ENCODE results near the gene TTLL9. TPM values are rescaled to one million over a fixed set of nuclear protein-coding genes. Genes with fewer than 3 reads are reported as not detected.

The TTLL9 gene
- total RNA-seq, 5 donors from 2014 or later (not counting 1 experiment from before 2014, with no cell fraction given), result 0.16 TPM; not detected in 4

DNA sequence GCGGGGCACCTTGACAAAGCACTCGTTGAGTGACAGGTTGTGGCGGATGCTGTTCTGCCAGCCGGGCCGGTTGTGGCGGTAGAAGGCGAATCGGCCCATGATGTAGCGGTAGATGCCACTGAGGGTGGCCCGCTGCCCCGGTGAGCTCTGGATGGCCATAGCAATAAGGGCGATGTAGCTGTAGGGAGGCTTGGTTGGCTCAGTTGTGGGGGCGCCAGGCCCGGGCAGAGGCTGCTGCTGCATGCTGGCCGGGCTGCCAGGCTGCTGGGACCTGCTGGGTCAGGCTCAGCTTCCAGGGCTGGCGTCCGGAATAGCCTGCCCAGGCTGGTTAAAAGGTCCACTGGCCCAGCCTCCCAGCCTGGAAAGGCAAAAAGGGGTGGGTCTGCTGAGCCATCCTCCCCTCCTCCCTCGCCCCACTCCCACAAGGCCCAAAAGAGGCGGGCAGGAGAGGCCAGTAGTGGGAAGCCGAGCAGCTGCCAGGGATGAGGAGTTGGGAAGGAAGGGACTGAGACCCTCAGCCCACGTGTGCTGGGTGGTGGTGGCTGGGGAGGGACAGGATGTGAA, 25.1 kb upstream of the TTLL9 start, which contains the start of gene FOXS1:
TSS of gene FOXS1 (minus strand) at position 305 of the 564 bp plus-strand sequence. CDS start at position 243, 62 bp downstream.
- H3K9me3 Mint-ChIP-seq, result no peaks in the 10 kb centered on the region
- no peak within 1 kb of the TSS for H3K4me3 Mint-ChIP-seq
- no peak for ATAC-seq (replicated peaks in 1 of 4)
- peaks cover 0 to 15% of the 10 kb centered on the region in 2 donors for H3K27me3 Mint-ChIP-seq
- H3K4me3 ChIP-seq (ENCODE audit: control insufficient read depth in 1 of 2, extremely low read depth in 1 of 2, low read length in 1 of 2), result no peak within 1 kb of the TSS
- no peaks in the 10 kb centered on the region for H3K9me3 ChIP-seq
- no peak within 1 kb of the TSS for H3K27ac ChIP-seq (ENCODE audit: low read length)
- no peaks in the 10 kb centered on the region for H3K4me1 Mint-ChIP-seq
- no peak within 1 kb of the TSS for H3K27ac Mint-ChIP-seq
- POLR2A ChIA-PET, result no interaction called here
- CTCF ChIA-PET, result interaction anchor here in 1 of 2 donors (1.0 kb wide), 1 partner anchor 12 kb away, joined by 4 read pairs; no protein-coding TSS in a partner anchor
- peaks cover 0 to 16% of the 10 kb centered on the region in 2 experiments for H3K27me3 ChIP-seq (replicated peaks in 1 of 2; ENCODE audit: control insufficient read depth in 2 of 2, extremely low read depth in 1 of 2, insufficient read depth in 2 of 2, low read length in 1 of 2)
- no peaks in the 10 kb centered on the region for H3K4me1 ChIP-seq (ENCODE audit: control insufficient read depth in 1 of 2, extremely low read depth in 1 of 2, insufficient read depth in 2 of 2, low read length in 2 of 2)
- H3K36me3 ChIP-seq (ENCODE audit: control insufficient read depth in 2 of 2, extremely low read depth in 1 of 2, insufficient read depth in 1 of 2, low read length in 1 of 2), result no peaks in the 10 kb centered on the region
- DNase-seq, result no peak
- no peaks in the 10 kb centered on the region for H3K36me3 Mint-ChIP-seq
- WGBS (ENCODE audit: insufficient coverage), result 90% methylated on average over 17 of the region's 21 CpGs

DNA sequence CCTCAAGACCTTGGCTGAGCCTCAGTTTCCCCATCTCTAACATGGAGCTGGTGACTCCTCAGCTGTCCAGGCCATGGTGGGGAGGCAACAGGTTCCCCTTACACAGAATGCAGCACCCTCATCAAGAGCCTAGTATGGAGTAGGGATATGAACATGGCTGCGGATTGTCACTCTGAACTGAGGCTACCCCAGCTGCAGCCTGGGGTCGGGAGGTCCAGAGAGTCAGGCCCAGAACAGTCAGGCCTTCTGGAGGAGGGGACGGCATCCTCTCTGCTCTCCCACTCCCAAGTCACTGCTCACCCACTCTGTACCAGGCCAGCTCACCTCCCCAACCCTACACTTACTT, 23.7 kb upstream of the TTLL9 start:
- no peak for ATAC-seq (replicated peaks in 1 of 4)
- ChIA-PET POLR2A (no interaction called here), CTCF (interaction anchor here in 1 of 2 donors (0.7 to 2.2 kb wide), 6 partner anchors 9 to 171 kb away, joined by 3 to 5 read pairs (median 3); partner anchors contain the start of gene PDRG1)
- Mint-ChIP-seq H3K36me3 (no peaks in the 10 kb centered on the region), H3K9me3 (no peaks in the 10 kb centered on the region), H3K27me3 (peaks cover 11 to 27% of the 10 kb centered on the region in 2 donors), H3K27ac (no peak overlapping the region), H3K4me3 (no peak overlapping the region), H3K4me1 (no peaks in the 10 kb centered on the region)
- no peaks in the 10 kb centered on the region for H3K9me3 ChIP-seq
- no CpG with 5 or more reads among the region's 3 CpGs for WGBS (ENCODE audit: insufficient coverage)
- H3K36me3 ChIP-seq (ENCODE audit: control insufficient read depth in 2 of 2, extremely low read depth in 1 of 2, insufficient read depth in 1 of 2, low read length in 1 of 2), result no peaks in the 10 kb centered on the region
- DNase-seq, result no peak
- no peaks in the 10 kb centered on the region for H3K4me1 ChIP-seq (ENCODE audit: control insufficient read depth in 1 of 2, extremely low read depth in 1 of 2, insufficient read depth in 2 of 2, low read length in 2 of 2)
- H3K4me3 ChIP-seq (ENCODE audit: control insufficient read depth in 1 of 2, extremely low read depth in 1 of 2, low read length in 1 of 2), result no peak overlapping the region
- H3K27me3 ChIP-seq (replicated peaks in 1 of 2; ENCODE audit: control insufficient read depth in 2 of 2, extremely low read depth in 1 of 2, insufficient read depth in 2 of 2, low read length in 1 of 2), result peaks cover 0 to 30% of the 10 kb centered on the region in 2 experiments
- no peak overlapping the region for H3K27ac ChIP-seq (ENCODE audit: low read length)

DNA sequence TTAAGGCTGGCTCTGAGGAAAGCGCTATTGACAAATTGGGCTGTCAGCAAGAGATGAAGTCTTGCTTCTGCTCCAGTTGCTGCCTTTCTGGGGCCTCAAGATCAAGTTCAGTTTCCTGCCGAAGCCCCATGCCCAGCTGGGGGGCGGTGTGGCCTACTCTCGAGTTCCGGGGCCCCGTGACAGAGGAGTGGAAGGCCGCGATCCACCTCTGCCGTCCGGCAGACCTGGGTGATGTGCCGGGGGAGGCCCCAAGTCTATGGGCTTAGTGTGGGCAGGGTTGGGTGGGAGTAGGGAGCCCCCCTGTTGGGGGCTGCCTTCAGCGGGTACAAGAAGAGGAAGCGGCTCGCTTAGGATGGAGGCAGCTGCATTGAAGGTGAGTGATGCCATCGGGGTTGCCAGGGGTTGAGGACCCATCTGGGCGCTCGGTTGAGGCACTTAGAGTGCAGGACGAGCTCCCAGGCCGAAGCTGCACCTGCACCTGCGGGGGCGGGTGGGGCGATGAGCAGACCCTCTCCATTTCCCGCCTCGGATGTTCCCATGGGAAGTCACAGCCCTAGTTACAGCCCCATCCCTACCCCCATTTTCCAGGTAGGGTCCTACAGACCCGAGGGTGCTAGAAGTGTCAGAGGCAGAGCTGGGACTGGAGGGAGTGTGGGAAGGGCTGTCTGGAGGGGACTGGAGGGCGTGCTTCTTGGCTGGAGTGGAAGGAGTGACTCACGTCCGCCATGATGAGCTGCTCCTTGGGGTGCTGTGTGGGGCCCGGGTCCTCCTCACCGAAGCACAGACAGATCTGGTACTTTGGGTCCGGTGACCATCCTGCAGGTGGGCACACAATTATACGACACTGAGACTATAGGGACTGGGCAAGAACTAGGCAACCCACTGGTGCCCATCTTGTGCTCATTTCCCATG, 22.1 kb upstream of the TTLL9 start:
- Mint-ChIP-seq H3K9me3 (no peaks in the 10 kb centered on the region), H3K27ac (no peak overlapping the region), H3K27me3 (peaks cover 11 to 30% of the 10 kb centered on the region in 2 donors), H3K4me1 (peaks cover 0 to 1% (median 0%) of the 10 kb centered on the region in 3 donors), H3K4me3 (no peak overlapping the region), H3K36me3 (no peaks in the 10 kb centered on the region)
- H3K4me1 ChIP-seq (ENCODE audit: control insufficient read depth in 1 of 2, extremely low read depth in 1 of 2, insufficient read depth in 2 of 2, low read length in 2 of 2), result peaks cover 0 to 6% of the 10 kb centered on the region in 2 experiments
- no peak overlapping the region for H3K27ac ChIP-seq (ENCODE audit: low read length)
- DNase-seq (no peak), ATAC-seq (replicated peaks in 1 of 4) (no peak)
- H3K36me3 ChIP-seq (ENCODE audit: control insufficient read depth in 2 of 2, extremely low read depth in 1 of 2, insufficient read depth in 1 of 2, low read length in 1 of 2), result no peaks in the 10 kb centered on the region
- CTCF ChIA-PET, result interaction anchor here in 1 of 2 donors (2.2 kb wide), 1 partner anchor 103 kb away, joined by 5 read pairs; the partner anchor contains the start of gene PDRG1
- no peaks in the 10 kb centered on the region for H3K9me3 ChIP-seq
- WGBS (ENCODE audit: insufficient coverage), result 70% methylated on average over 21 of the region's 32 CpGs
- peaks cover 0 to 41% of the 10 kb centered on the region in 2 experiments for H3K27me3 ChIP-seq (replicated peaks in 1 of 2; ENCODE audit: control insufficient read depth in 2 of 2, extremely low read depth in 1 of 2, insufficient read depth in 2 of 2, low read length in 1 of 2)
- no peak overlapping the region for H3K4me3 ChIP-seq (ENCODE audit: control insufficient read depth in 1 of 2, extremely low read depth in 1 of 2, low read length in 1 of 2)
- POLR2A ChIA-PET, result no interaction called here

DNA sequence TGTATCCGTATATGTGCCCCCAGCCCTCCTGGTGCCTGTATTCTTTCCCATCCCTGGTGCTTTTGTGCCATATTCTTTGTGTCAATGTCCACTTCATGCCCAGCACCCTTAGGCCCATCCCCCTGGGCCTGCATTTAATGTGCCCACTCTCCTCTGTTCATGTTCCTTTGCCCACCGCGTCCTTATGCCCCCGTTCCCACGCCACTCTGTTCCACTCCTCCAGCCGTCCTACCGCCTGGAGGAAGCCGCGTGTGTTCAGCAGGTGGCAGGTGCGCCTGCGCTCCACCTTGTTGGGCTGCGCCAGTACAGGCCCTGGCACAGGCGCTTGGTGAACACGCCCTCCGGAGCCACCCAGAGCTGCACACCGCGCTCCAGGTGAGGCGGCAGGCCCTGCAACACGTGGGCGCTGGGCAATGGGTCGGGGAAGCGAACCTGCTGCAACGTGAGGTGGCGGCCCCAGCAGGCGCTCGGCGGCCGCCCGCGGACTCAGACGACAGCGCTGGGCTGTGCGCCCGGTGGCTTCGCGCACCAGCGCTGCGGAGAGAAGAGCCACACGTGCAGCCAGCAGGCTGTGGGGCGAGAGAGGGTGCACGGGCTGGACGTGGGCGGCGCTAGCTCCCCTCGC, 21.0 kb upstream of the TTLL9 start:
- CTCF ChIA-PET, result no interaction called here
- DNase-seq, result no peak
- no peak overlapping the region for H3K4me3 ChIP-seq (ENCODE audit: control insufficient read depth in 1 of 2, extremely low read depth in 1 of 2, low read length in 1 of 2)
- peaks cover 0 to 46% of the 10 kb centered on the region in 2 experiments for H3K27me3 ChIP-seq (replicated peaks in 1 of 2; ENCODE audit: control insufficient read depth in 2 of 2, extremely low read depth in 1 of 2, insufficient read depth in 2 of 2, low read length in 1 of 2)
- no peak overlapping the region for H3K27ac ChIP-seq (ENCODE audit: low read length)
- Mint-ChIP-seq H3K4me3 (no peak overlapping the region), H3K4me1 (peaks cover 0 to 1% (median 0%) of the 10 kb centered on the region in 3 donors), H3K9me3 (no peaks in the 10 kb centered on the region), H3K27ac (no peak overlapping the region), H3K27me3 (peaks cover 15 to 34% of the 10 kb centered on the region in 2 donors), H3K36me3 (no peaks in the 10 kb centered on the region)
- POLR2A ChIA-PET, result no interaction called here
- H3K36me3 ChIP-seq (ENCODE audit: control insufficient read depth in 2 of 2, extremely low read depth in 1 of 2, insufficient read depth in 1 of 2, low read length in 1 of 2), result no peaks in the 10 kb centered on the region
- peaks cover 0 to 6% of the 10 kb centered on the region in 2 experiments for H3K4me1 ChIP-seq (ENCODE audit: control insufficient read depth in 1 of 2, extremely low read depth in 1 of 2, insufficient read depth in 2 of 2, low read length in 2 of 2)
- no peak for ATAC-seq (replicated peaks in 1 of 4)
- 70% methylated on average over 30 of the region's 45 CpGs for WGBS (ENCODE audit: insufficient coverage)
- no peaks in the 10 kb centered on the region for H3K9me3 ChIP-seq

DNA sequence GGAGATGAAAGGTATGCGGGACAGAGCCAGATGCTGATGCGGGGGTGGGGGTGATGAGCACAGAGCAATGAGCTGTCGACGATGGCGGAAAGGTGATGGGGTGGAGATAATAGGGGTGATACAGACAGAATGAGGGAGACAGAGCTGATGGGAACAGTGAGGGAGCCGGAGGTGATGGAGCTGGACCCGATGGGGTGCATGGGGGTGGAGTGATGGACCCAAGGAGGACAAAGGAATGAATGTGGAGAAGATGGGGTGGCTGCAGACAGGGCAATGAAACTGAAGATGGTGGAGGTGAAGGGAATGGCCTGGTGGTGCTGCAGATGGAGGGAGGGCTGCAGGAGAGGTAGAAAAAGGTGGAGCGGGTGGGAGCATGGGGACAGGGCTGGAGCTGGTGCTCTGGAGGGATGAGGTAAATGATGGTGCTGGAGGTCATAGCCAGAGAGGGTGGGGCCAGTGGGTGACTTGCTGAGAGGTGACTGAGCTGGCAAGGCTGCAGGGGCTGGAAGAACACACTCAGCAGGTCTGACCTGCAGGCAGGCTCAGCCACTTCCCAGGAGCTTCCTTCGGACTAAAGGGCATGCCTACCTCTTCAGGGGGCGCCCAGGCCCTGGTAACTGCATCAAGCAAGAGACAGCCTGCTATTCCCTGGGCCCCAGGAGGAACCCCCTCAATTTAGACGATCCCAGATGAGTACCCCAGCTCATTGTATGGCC, 19.0 kb upstream of the TTLL9 start:
- no peaks in the 10 kb centered on the region for H3K9me3 ChIP-seq
- 83% methylated on average over 10 of the region's 11 CpGs for WGBS (ENCODE audit: insufficient coverage)
- H3K9me3 Mint-ChIP-seq, result no peaks in the 10 kb centered on the region
- no peaks in the 10 kb centered on the region for H3K36me3 ChIP-seq (ENCODE audit: control insufficient read depth in 2 of 2, extremely low read depth in 1 of 2, insufficient read depth in 1 of 2, low read length in 1 of 2)
- peaks cover 0 to 1% (median 0%) of the 10 kb centered on the region in 3 donors for H3K4me1 Mint-ChIP-seq
- peaks cover 15 to 34% of the 10 kb centered on the region in 2 donors for H3K27me3 Mint-ChIP-seq
- H3K27ac Mint-ChIP-seq, result no peak overlapping the region
- H3K4me3 ChIP-seq (ENCODE audit: control insufficient read depth in 1 of 2, extremely low read depth in 1 of 2, low read length in 1 of 2), result no peak overlapping the region
- ATAC-seq (replicated peaks in 1 of 4) (no peak), DNase-seq (no peak)
- peaks cover 0 to 51% of the 10 kb centered on the region in 2 experiments for H3K27me3 ChIP-seq (replicated peaks in 1 of 2; ENCODE audit: control insufficient read depth in 2 of 2, extremely low read depth in 1 of 2, insufficient read depth in 2 of 2, low read length in 1 of 2)
- POLR2A ChIA-PET, result no interaction called here
- H3K36me3 Mint-ChIP-seq, result no peaks in the 10 kb centered on the region
- no peak overlapping the region for H3K27ac ChIP-seq (ENCODE audit: low read length)
- H3K4me3 Mint-ChIP-seq, result no peak overlapping the region
- peaks cover 0 to 6% of the 10 kb centered on the region in 2 experiments for H3K4me1 ChIP-seq (ENCODE audit: control insufficient read depth in 1 of 2, extremely low read depth in 1 of 2, insufficient read depth in 2 of 2, low read length in 2 of 2)
- CTCF ChIA-PET, result interaction anchor here (0.6 to 1.8 kb wide), 5 partner anchors 15 to 803 kb away, joined by 3 to 18 read pairs (median 4); partner anchors contain the start of gene PDRG1 (in 1 of the 2)

Data from T-cell (primary cell).